HG03139 (cell line): ENCODE measurements around the gene ADAMTS14.

ENCODE experiments used
- ATAC-seq: cut with Tn5 transposase; IDR thresholded peaks from one replicate; pipeline ENCODE4 v1.9.1; 2021; ENCODE audit not compliant: unreplicated experiment

ADAMTS14 gene

DNA sequence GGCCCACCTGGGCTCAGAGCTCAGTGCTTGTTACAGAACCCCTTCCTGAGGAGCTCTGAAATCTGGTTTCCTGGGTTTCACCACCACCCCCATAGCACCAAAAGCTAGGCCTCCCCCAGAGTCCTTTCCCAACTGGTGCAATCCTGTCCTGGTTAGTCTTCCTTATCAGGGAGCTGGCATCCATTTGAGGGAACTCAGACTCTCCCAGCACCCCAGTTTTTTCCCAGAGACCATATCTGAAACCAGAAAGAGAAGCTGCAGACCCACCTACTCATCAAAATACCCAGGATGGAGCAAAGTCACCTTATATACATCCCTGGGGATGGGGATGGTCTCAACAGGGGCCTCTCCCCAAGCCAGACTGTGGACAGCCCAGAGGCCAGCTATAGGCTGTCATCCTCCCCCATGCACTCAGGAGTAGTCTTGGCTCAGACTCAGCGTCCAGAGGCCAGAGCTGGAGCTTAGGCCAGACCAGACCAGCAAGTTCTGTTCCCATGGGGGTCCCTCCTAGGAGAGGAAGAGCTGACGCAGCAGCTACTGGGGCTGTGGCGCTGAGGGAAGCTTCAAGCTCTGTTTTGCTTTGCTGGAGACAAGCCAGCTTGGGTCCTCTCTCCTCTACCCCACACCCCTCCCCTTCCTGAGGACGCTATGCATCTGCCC is 109.9 kb downstream of the ADAMTS14 start:
- ATAC-seq: no peak

GRCh38 chr10:70782746-70783680 is 110.7 kb downstream of the ADAMTS14 start:
- no peak for ATAC-seq

GRCh38 chr10:70784016-70784415 is 111.7 kb downstream of the ADAMTS14 start:
- ATAC-seq: no peak

GRCh38 chr10:70784471-70784870 is 112.2 kb downstream of the ADAMTS14 start:
- ATAC-seq: no peak

DNA sequence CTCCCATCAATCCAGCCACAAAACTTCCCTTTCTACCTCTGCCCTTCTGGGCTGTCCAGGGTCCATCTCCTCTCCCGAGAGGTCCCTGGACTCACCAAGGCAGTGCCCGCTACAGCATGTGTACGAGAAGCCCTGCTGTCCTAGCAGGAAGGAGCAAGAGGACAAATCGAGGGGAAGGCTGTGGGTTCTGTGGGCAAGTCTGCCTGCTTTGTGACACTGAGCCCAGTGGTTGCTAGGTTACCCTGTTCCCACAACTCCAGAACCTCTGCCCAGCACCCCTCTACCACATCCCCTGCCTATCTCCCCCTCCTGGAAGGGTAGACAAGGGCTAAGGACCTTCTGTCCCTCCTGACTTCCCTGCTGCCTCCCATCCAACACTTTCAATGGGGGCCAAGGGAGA is 112.9 kb downstream of the ADAMTS14 start, which contains the start of gene TBATA:
Gene TBATA, minus strand, starts transcription at position 188 of the 400 bp plus-strand sequence. CDS start 1,998 bp downstream, outside the sequence.
- no peak for ATAC-seq

GRCh38 chr10:70786799-70787415 is 114.6 kb downstream of the ADAMTS14 start:
- ATAC-seq: no peak

GRCh38 chr10:70791386-70792039 is 119.2 kb downstream of the ADAMTS14 start:
- ATAC-seq: no peak

GRCh38 chr10:70795613-70796012 is 123.3 kb downstream of the ADAMTS14 start:
- ATAC-seq: no peak

GRCh38 chr10:70797840-70798239 is 125.5 kb downstream of the ADAMTS14 start:
- ATAC-seq: no peak

- no peak for ATAC-seq
Observed at GRCh38 chr10:70799124-70799523, 126.8 kb downstream of the ADAMTS14 start.

DNA sequence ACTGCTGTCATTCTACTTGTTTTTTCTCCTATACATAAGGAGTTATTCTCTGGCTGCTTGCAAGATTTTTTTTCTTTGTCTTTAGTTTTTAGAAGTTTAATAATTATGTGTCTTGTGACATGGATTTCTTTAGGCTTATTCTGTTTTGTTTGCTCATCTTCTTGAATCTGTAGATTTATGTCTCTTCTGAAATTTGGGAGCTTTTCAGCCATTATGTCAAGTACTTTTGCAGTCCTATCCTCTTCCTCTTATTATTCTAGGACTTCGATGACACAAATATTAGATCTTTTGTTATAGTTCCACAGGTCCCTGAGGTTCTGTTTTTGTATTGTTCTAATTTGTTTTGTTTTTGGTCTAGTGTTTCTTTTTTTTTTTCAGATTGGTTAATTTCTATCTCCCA is 129.5 kb downstream of the ADAMTS14 start:
- no peak for ATAC-seq

GRCh38 chr10:70803775-70804420 is 131.6 kb downstream of the ADAMTS14 start:
- no peak for ATAC-seq

GRCh38 chr10:70804421-70804808 is 132.1 kb downstream of the ADAMTS14 start:
- ATAC-seq: no peak

DNA sequence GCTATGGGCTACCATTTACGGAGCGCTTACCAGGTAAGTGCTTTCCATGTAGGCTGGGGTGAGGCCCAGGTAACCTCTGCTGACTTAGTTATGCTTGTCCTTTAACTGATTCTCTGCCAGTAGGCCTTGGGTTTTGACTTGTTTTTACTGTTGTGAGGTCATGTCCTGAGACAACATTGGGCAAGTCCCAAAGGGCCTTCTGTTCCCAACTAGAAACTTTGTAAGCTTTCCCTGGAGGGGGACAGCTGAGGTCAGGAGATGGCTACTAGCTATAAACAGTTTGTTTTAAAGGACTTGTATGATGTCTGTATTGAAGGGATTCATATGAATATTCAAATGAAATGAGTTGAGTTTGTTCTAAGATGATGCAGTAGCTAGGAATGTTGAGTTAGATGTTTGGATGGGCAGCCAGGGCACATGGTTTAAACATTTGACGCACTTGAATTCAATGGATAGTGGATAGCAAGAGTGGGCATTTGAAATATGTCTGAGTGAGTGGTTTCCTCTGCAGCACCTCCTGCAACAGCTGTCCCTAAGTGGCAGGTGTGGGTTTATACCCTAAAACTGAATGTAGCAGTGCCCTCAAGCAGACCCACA is 133.4 kb downstream of the ADAMTS14 start:
- ATAC-seq: no peak

DNA sequence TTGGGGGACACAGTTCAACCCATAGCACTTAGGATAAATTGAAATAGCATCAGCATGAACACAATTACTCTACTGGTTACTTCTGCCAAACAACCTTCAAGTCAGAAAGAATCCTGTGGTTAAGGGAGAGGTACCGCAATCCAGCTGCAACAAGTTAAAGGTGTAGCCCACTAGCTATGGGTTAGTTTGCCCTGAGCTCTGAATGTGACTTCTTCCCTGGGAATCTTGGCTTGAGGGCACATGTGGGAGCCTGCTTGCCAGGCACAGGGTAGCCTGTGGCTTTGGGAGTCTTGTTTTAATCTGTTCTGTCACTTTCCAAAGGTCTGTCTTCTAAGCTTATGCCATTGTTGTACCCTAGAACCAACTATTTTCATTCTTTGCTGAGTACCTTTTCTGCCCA is 134.5 kb downstream of the ADAMTS14 start:
- no peak for ATAC-seq

DNA sequence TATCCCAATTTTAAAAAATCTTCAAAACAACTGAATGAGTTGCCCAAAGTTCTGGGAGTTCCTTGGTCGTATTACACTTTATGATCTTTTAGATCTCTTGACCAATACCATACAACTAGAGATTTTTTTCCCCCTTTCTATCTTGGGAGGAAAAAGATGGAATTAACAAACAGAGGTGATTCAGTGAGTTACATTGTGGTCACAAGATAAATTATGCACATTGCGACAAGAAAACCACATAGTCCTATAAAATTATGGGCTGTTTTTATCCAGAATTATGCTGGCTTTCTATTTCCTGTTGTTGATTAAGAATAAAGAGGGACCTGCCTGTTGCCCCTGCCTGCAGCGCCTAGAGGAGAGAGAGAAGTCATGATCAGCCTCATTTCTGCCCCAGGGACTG is 135.2 kb downstream of the ADAMTS14 start:
- no peak for ATAC-seq

GRCh38 chr10:70809011-70809611 is 136.8 kb downstream of the ADAMTS14 start:
- ATAC-seq: no peak

- no peak for ATAC-seq
Observed at GRCh38 chr10:70809726-70810125, 137.4 kb downstream of the ADAMTS14 start.

GRCh38 chr10:70810967-70811366 is 138.7 kb downstream of the ADAMTS14 start:
- no peak for ATAC-seq

DNA sequence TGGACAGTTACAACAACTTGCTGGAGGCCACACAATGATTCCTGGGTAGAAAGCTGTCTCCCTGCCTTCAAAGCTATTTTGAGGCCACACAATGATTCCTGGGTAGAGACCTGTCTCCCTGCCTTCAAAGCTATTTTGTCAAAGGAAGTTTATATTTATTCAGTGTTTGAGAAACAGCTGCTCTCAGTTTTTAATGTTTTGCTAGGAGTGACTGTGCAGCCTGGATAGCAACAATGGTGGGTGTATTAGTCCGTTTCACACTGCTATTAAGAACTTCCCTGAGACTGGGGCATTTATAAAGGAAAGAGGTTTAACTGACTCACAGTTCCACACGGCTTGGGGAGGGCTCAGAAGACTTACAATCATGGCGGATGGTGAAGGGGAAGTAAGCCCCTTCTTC is 139.6 kb downstream of the ADAMTS14 start:
- no peak for ATAC-seq
